ENCODE measurements around the gene KCNJ6.
"Not testable (repeated sequence)": the region's sequence is repeated elsewhere in the genome, so short reads cannot be mapped to it uniquely, and the experiment has no call there.

Gene KCNJ6

GRCh38 chr21:37647781-37648180, 268.5 kb downstream of the KCNJ6 start:
- in situ Hi-C loops (cut with HindIII; ENCODE audit: low pct_ligation_motif_present, low pct_unique_long_range_greater_than_20kb, low sequenced_read_pairs): no loop called here
- DNase-seq: no peak

GRCh38 chr21:37646761-37647160, 269.5 kb downstream of the KCNJ6 start:
- in situ Hi-C loops (cut with HindIII; ENCODE audit: low pct_ligation_motif_present, low pct_unique_long_range_greater_than_20kb, low sequenced_read_pairs); DNase-seq: not testable (repeated sequence)

GRCh38 chr21:37645848-37646247, 270.4 kb downstream of the KCNJ6 start:
- in situ Hi-C loops (cut with HindIII; ENCODE audit: low pct_ligation_motif_present, low pct_unique_long_range_greater_than_20kb, low sequenced_read_pairs): no loop called here
- DNase-seq: no peak

GRCh38 chr21:37644636-37645035, 271.6 kb downstream of the KCNJ6 start:
- no peak for DNase-seq
- in situ Hi-C loops (cut with HindIII; ENCODE audit: low pct_ligation_motif_present, low pct_unique_long_range_greater_than_20kb, low sequenced_read_pairs): no loop called here

GRCh38 chr21:37643862-37644261, 272.4 kb downstream of the KCNJ6 start:
- in situ Hi-C loops (cut with HindIII; ENCODE audit: low pct_ligation_motif_present, low pct_unique_long_range_greater_than_20kb, low sequenced_read_pairs); DNase-seq: not testable (repeated sequence)

GRCh38 chr21:37642493-37642892, 273.8 kb downstream of the KCNJ6 start:
- in situ Hi-C loops (cut with HindIII; ENCODE audit: low pct_ligation_motif_present, low pct_unique_long_range_greater_than_20kb, low sequenced_read_pairs): no loop called here

GRCh38 chr21:37639756-37640155, 276.5 kb downstream of the KCNJ6 start:
- in situ Hi-C loops (cut with HindIII; ENCODE audit: low pct_ligation_motif_present, low pct_unique_long_range_greater_than_20kb, low sequenced_read_pairs): no loop called here
- DNase-seq: no peak

More at GRCh38 chr21:37642493-37642892, 273.8 kb downstream of the KCNJ6 start:
- DNase-seq: no peak

GRCh38 chr21:37636152-37636860, 280.0 kb downstream of the KCNJ6 start:
- DNase-seq: no peak
- in situ Hi-C loops (cut with HindIII; ENCODE audit: low pct_ligation_motif_present, low pct_unique_long_range_greater_than_20kb, low sequenced_read_pairs): no loop called here

- in situ Hi-C loops (cut with HindIII; ENCODE audit: low pct_ligation_motif_present, low pct_unique_long_range_greater_than_20kb, low sequenced_read_pairs): no loop called here
- peak; percentile 3 for DNase-seq
These were observed 284.7 kb downstream of the KCNJ6 start for GRCh38 chr21:37631319-37632117.

- DNase-seq: no peak
- in situ Hi-C loops (cut with HindIII; ENCODE audit: low pct_ligation_motif_present, low pct_unique_long_range_greater_than_20kb, low sequenced_read_pairs): no loop called here
These were observed 285.4 kb downstream of the KCNJ6 start for GRCh38 chr21:37630872-37631271.

GRCh38 chr21:37628362-37628761, 287.9 kb downstream of the KCNJ6 start:
- DNase-seq: no peak
- in situ Hi-C loops (cut with HindIII; ENCODE audit: low pct_ligation_motif_present, low pct_unique_long_range_greater_than_20kb, low sequenced_read_pairs): no loop called here

- in situ Hi-C loops (cut with HindIII; ENCODE audit: low pct_ligation_motif_present, low pct_unique_long_range_greater_than_20kb, low sequenced_read_pairs): no loop called here
- no peak for DNase-seq
These were observed 288.7 kb downstream of the KCNJ6 start for GRCh38 chr21:37627561-37627960.

- in situ Hi-C loops (cut with HindIII; ENCODE audit: low pct_ligation_motif_present, low pct_unique_long_range_greater_than_20kb, low sequenced_read_pairs): no loop called here
- no peak for DNase-seq
These were observed 289.2 kb downstream of the KCNJ6 start for GRCh38 chr21:37627074-37627473.

- DNase-seq: no peak
- in situ Hi-C loops (cut with HindIII; ENCODE audit: low pct_ligation_motif_present, low pct_unique_long_range_greater_than_20kb, low sequenced_read_pairs): no loop called here
These were observed 289.9 kb downstream of the KCNJ6 start for GRCh38 chr21:37626320-37626719.

- in situ Hi-C loops (cut with HindIII; ENCODE audit: low pct_ligation_motif_present, low pct_unique_long_range_greater_than_20kb, low sequenced_read_pairs): no loop called here
These were observed 292.6 kb downstream of the KCNJ6 start for GRCh38 chr21:37623689-37624088.

GRCh38 chr21:37623183-37623582, 293.1 kb downstream of the KCNJ6 start:
- in situ Hi-C loops (cut with HindIII; ENCODE audit: low pct_ligation_motif_present, low pct_unique_long_range_greater_than_20kb, low sequenced_read_pairs): no loop called here

More at GRCh38 chr21:37623689-37624088, 292.6 kb downstream of the KCNJ6 start:
- DNase-seq: no peak

GRCh38 chr21:37622755-37623154, 293.5 kb downstream of the KCNJ6 start:
- DNase-seq: no peak
- in situ Hi-C loops (cut with HindIII; ENCODE audit: low pct_ligation_motif_present, low pct_unique_long_range_greater_than_20kb, low sequenced_read_pairs): no loop called here

More at GRCh38 chr21:37623183-37623582, 293.1 kb downstream of the KCNJ6 start:
- no peak for DNase-seq

GRCh38 chr21:37620401-37620800, 295.9 kb downstream of the KCNJ6 start:
- in situ Hi-C loops (cut with HindIII; ENCODE audit: low pct_ligation_motif_present, low pct_unique_long_range_greater_than_20kb, low sequenced_read_pairs): no loop called here
- DNase-seq: no peak

GRCh38 chr21:37619464-37619974, 296.7 kb downstream of the KCNJ6 start:
- in situ Hi-C loops (cut with HindIII; ENCODE audit: low pct_ligation_motif_present, low pct_unique_long_range_greater_than_20kb, low sequenced_read_pairs): no loop called here
- DNase-seq: no peak
